Activated CD8-positive, alpha-beta T cell treated with anti-CD3 and anti-CD28 coated beads, Interleukin-2, amount 10 ng/mL, durations not matched to agents 7 days and 5 days (primary cell): ENCODE results near the gene ITGB3. TPM values are rescaled to one million over a fixed set of nuclear protein-coding genes. Genes with fewer than 3 reads are reported as not detected.

Experiments used
- ATAC-seq: fragments of 150-1000 bp; cut with Tn5 transposase; one replicate; pipeline ENCODE4 v1.10.0; 2021; ENCODE audit warnings: moderate library complexity
- CTCF ChIA-PET: fragments of 350-600 bp; sonication (Branson Sonifier 250); formaldehyde crosslinking; loops from one replicate; lab custom pipeline; 2021; ENCODE audit warnings: antibody characterized with exemption; lab: Charles Lee
- POLR2A ChIA-PET: fragments of 350-600 bp; sonication (Branson Sonifier 250); formaldehyde crosslinking; loops from one replicate; lab custom pipeline; 2021; ENCODE audit warnings: antibody characterized with exemption; lab: Charles Lee
- DNase-seq: peaks from one replicate; pipeline ENCODE4 v3.0.0-alpha.2; 2020
- H3K27ac Mint-ChIP-seq: one replicate; pipeline ENCODE4 v1.8.0; 2021; ENCODE audit warnings: mild to moderate bottlenecking, mixed read lengths
- H3K27me3 Mint-ChIP-seq: one replicate; pipeline ENCODE4 v1.8.0; 2021; ENCODE audit warnings: low read depth, mixed read lengths
- H3K36me3 Mint-ChIP-seq: one replicate; pipeline ENCODE4 v1.8.0; 2021; ENCODE audit warnings: low read depth, mixed read lengths
- H3K4me1 Mint-ChIP-seq: one replicate; pipeline ENCODE4 v1.8.0; 2021; ENCODE audit warnings: low read depth, mixed read lengths
- H3K4me3 Mint-ChIP-seq: one replicate; pipeline ENCODE4 v1.8.0; 2021; ENCODE audit warnings: mild to moderate bottlenecking, mixed read lengths
- H3K9me3 Mint-ChIP-seq: one replicate; pipeline ENCODE4 v1.8.0; 2022; ENCODE audit warnings: mixed read lengths; ENCODE audit not compliant: insufficient read depth
- total RNA-seq, 2 experiments: library from RNA; stranded (reverse); gene quantifications; one replicate each; pipeline ENCODE4 v1.2.3, GENCODE V29; 2021

Gene ITGB3
- total RNA-seq, 2 experiments from 2014 or later = 0.29 to 0.73 TPM

GRCh38 chr17:47325176-47325575, 71.5 kb downstream of the ITGB3 start:
- CTCF ChIA-PET = interaction anchor here (1.4 to 1.7 kb wide), 2 partner anchors 96 to 291 kb away, joined by 4 to 7 read pairs; no protein-coding TSS in a partner anchor
- ATAC-seq = no peak
- POLR2A ChIA-PET = interaction anchor here (1.3 kb wide), 1 partner anchor 119 kb away, joined by 4 read pairs; no protein-coding TSS in a partner anchor

GRCh38 chr17:47330548-47330947, 76.9 kb downstream of the ITGB3 start:
- Mint-ChIP-seq H3K9me3 (no peaks in the 10 kb centered on the region), H3K4me3 (no peak overlapping the region), H3K27ac (no peak overlapping the region), H3K27me3 (no peaks in the 10 kb centered on the region), H3K36me3 (peaks cover 13% of the 10 kb centered on the region), H3K4me1 (no peaks in the 10 kb centered on the region)
- ATAC-seq (no peak), DNase-seq (no peak)
- ChIA-PET POLR2A (no interaction called here), CTCF (interaction anchor here (0.9 to 1.3 kb wide), 2 partner anchors 15 to 285 kb away, joined by 3 read pairs; no protein-coding TSS in a partner anchor)

More at GRCh38 chr17:47325176-47325575, 71.5 kb downstream of the ITGB3 start:
- no peaks in the 10 kb centered on the region for H3K36me3 Mint-ChIP-seq
- DNase-seq = no peak
- H3K27ac Mint-ChIP-seq = peak overlapping the region; percentile 96
- H3K4me3 Mint-ChIP-seq = peak overlapping the region; percentile 94
- peaks cover 14% of the 10 kb centered on the region for H3K27me3 Mint-ChIP-seq
- peaks cover 20% of the 10 kb centered on the region for H3K4me1 Mint-ChIP-seq
- peaks cover 5% of the 10 kb centered on the region for H3K9me3 Mint-ChIP-seq

- no peak for ATAC-seq
- Mint-ChIP-seq H3K27me3 (no peaks in the 10 kb centered on the region), H3K4me3 (no peak overlapping the region), H3K4me1 (no peaks in the 10 kb centered on the region), H3K9me3 (no peaks in the 10 kb centered on the region), H3K36me3 (peaks cover 13% of the 10 kb centered on the region), H3K27ac (no peak overlapping the region)
- DNase-seq = no peak
- ChIA-PET CTCF (no interaction called here), POLR2A (no interaction called here)
Observed at GRCh38 chr17:47332287-47332686, 78.7 kb downstream of the ITGB3 start.

GRCh38 chr17:47335101-47335936, 81.7 kb downstream of the ITGB3 start:
- ChIA-PET POLR2A (interaction anchor here (0.6 kb wide), 1 partner anchor 184 kb away, joined by 3 read pairs; no protein-coding TSS in a partner anchor), CTCF (interaction anchor here (2.1 kb wide), 1 partner anchor 19 kb away, joined by 5 read pairs; no protein-coding TSS in a partner anchor)
- no peaks in the 10 kb centered on the region for H3K4me1 Mint-ChIP-seq
- H3K36me3 Mint-ChIP-seq = peaks cover 13% of the 10 kb centered on the region
- DNase-seq (no peak), ATAC-seq (no peak)
- no peak overlapping the region for H3K27ac Mint-ChIP-seq
- H3K27me3 Mint-ChIP-seq = no peaks in the 10 kb centered on the region
- no peak overlapping the region for H3K4me3 Mint-ChIP-seq
- H3K9me3 Mint-ChIP-seq = no peaks in the 10 kb centered on the region

GRCh38 chr17:47338026-47338425, 84.4 kb downstream of the ITGB3 start:
- POLR2A ChIA-PET = no interaction called here
- H3K4me3 Mint-ChIP-seq = no peak overlapping the region
- ATAC-seq = no peak

GRCh38 chr17:47352848-47353247, 99.2 kb downstream of the ITGB3 start:
- H3K4me3 Mint-ChIP-seq = no peak overlapping the region
- H3K27me3 Mint-ChIP-seq = no peaks in the 10 kb centered on the region
- CTCF ChIA-PET = no interaction called here
- H3K27ac Mint-ChIP-seq = no peak overlapping the region
- ATAC-seq (no peak), DNase-seq (no peak)
- H3K36me3 Mint-ChIP-seq = peaks cover 2% of the 10 kb centered on the region
- H3K4me1 Mint-ChIP-seq = peaks cover 3% of the 10 kb centered on the region
- POLR2A ChIA-PET = no interaction called here
- no peaks in the 10 kb centered on the region for H3K9me3 Mint-ChIP-seq

More at GRCh38 chr17:47338026-47338425, 84.4 kb downstream of the ITGB3 start:
- CTCF ChIA-PET = no interaction called here
- Mint-ChIP-seq H3K27ac (no peak overlapping the region), H3K4me1 (no peaks in the 10 kb centered on the region), H3K9me3 (no peaks in the 10 kb centered on the region), H3K27me3 (no peaks in the 10 kb centered on the region), H3K36me3 (peaks cover 4% of the 10 kb centered on the region)
- DNase-seq = no peak

- DNase-seq (no peak), ATAC-seq (no peak)
- ChIA-PET CTCF (no interaction called here), POLR2A (no interaction called here)
- Mint-ChIP-seq H3K4me3 (no peak overlapping the region), H3K4me1 (peaks cover 3% of the 10 kb centered on the region), H3K27ac (no peak overlapping the region), H3K36me3 (peaks cover 2% of the 10 kb centered on the region), H3K9me3 (no peaks in the 10 kb centered on the region), H3K27me3 (no peaks in the 10 kb centered on the region)
Observed at GRCh38 chr17:47358652-47359051, 105.0 kb downstream of the ITGB3 start.

Other genes starting within 250 kb of the ITGB3 start
- gene CDC27, start 64.5 kb upstream of the ITGB3 start, total RNA-seq = 100 to 1,000 TPM; 133 to 138 TPM
- not detected for gene MYL4, start 44.5 kb upstream of the ITGB3 start, total RNA-seq
- gene EFCAB13, start 70.1 kb downstream of the ITGB3 start, total RNA-seq = 1 to 10 TPM; 4.4 to 4.6 TPM